UCSD-AML1 (cell line): ENCODE measurements around the gene PPP1R11.
"Not testable (repeated sequence)": the region's sequence is repeated elsewhere in the genome, so short reads cannot be mapped to it uniquely, and the experiment has no call there.

ENCODE experiments used
- DNase-seq: peaks from one replicate; lab custom pipeline; 2025; ENCODE audit not compliant: unreplicated experiment; lab: John Stamatoyannopoulos, UW

PPP1R11 gene

GRCh38 chr6:30066577-30067459, at the start of gene PPP1R11:
PPP1R11 (plus strand) TSS chr6:30067198; CDS start chr6:30067411, 213 bp downstream.
- peak; percentile 99 for DNase-seq

GRCh38 chr6:30019819-30020218, 47.2 kb upstream of the PPP1R11 start:
- DNase-seq = no peak

- no peak for DNase-seq
Measured at GRCh38 chr6:30020626-30021025, 46.4 kb upstream of the PPP1R11 start.

- DNase-seq = no peak
Measured at GRCh38 chr6:30022189-30022588, 44.8 kb upstream of the PPP1R11 start.

- not testable (repeated sequence) for DNase-seq
Measured at GRCh38 chr6:30022712-30023111, 44.3 kb upstream of the PPP1R11 start.

GRCh38 chr6:30025186-30025585, 41.8 kb upstream of the PPP1R11 start:
- no peak for DNase-seq

- no peak for DNase-seq
Measured at GRCh38 chr6:30029588-30029987, 37.4 kb upstream of the PPP1R11 start.

GRCh38 chr6:30031381-30031780, 35.6 kb upstream of the PPP1R11 start:
- no peak for DNase-seq

- not testable (repeated sequence) for DNase-seq
Measured at GRCh38 chr6:30033440-30033839, 33.6 kb upstream of the PPP1R11 start.

- DNase-seq = no peak
Measured at GRCh38 chr6:30035784-30036183, 31.2 kb upstream of the PPP1R11 start.

- DNase-seq = no peak
Measured at GRCh38 chr6:30037182-30037788, 29.7 kb upstream of the PPP1R11 start.

GRCh38 chr6:30041221-30041620, 25.8 kb upstream of the PPP1R11 start:
- DNase-seq = no peak

- DNase-seq = no peak
Measured at GRCh38 chr6:30041821-30042220, 25.2 kb upstream of the PPP1R11 start.

GRCh38 chr6:30042476-30042875, 24.5 kb upstream of the PPP1R11 start:
- DNase-seq = no peak

GRCh38 chr6:30042914-30043313, 24.1 kb upstream of the PPP1R11 start:
- no peak for DNase-seq

- no peak for DNase-seq
Measured at GRCh38 chr6:30043744-30044143, 23.3 kb upstream of the PPP1R11 start.

GRCh38 chr6:30044630-30045029, 22.4 kb upstream of the PPP1R11 start:
- DNase-seq = no peak

GRCh38 chr6:30047220-30047619, 19.8 kb upstream of the PPP1R11 start:
- no peak for DNase-seq

- no peak for DNase-seq
Measured at GRCh38 chr6:30053682-30054081, 13.3 kb upstream of the PPP1R11 start.

- no peak for DNase-seq
Measured at GRCh38 chr6:30055513-30055912, 11.5 kb upstream of the PPP1R11 start.

GRCh38 chr6:30060606-30061091, 6.3 kb upstream of the PPP1R11 start:
- DNase-seq = peak; percentile 52
